Peyer's patch (tissue), 4 donors: ENCODE results near the gene EPB41L5.

Experiments used
- POLR2A ChIP-seq, 2 donors: fragments of 450-650 bp; IDR thresholded peaks; one replicate each; pipeline ENCODE4 v1.5.1; 2017; ENCODE audit warnings: antibody characterized with exemption in 2 of 2, mild to moderate bottlenecking in 2 of 2, moderate library complexity in 2 of 2
- TF ChIP-seq, protein P1 (sequence below), 6 experiments: fragments of 450-650 bp in 4 of 6; fragments of 200-600 bp in 2 of 6; sonication (generic) in 1 of 6; IDR thresholded peaks; one replicate each; pipeline ENCODE4 v1.5.1; 2017 to 2019; ENCODE audit warnings: antibody characterized with exemption in 6 of 6, mild to moderate bottlenecking in 3 of 6, moderate library complexity in 1 of 6

DNA sequence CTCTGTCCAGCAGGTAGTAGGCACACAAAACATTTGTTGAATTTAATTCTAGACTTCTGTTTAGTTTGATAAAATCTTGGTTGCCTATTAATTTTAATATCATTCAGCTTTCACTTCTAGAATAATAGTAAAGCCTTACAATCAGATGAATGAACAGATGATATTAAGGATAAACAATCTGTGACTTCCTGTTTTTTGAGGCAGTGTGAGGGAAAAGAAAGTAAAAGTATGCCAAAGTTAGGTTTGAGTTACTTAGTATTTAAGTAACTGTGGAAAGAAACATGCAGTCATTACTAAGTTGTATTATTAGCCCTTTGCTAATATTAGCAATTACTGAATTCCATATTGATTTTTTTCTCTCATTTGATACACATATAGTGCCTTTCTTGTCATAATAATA lies 31.5 kb downstream of the EPB41L5 start:
- TF ChIP-seq, protein P1, sequence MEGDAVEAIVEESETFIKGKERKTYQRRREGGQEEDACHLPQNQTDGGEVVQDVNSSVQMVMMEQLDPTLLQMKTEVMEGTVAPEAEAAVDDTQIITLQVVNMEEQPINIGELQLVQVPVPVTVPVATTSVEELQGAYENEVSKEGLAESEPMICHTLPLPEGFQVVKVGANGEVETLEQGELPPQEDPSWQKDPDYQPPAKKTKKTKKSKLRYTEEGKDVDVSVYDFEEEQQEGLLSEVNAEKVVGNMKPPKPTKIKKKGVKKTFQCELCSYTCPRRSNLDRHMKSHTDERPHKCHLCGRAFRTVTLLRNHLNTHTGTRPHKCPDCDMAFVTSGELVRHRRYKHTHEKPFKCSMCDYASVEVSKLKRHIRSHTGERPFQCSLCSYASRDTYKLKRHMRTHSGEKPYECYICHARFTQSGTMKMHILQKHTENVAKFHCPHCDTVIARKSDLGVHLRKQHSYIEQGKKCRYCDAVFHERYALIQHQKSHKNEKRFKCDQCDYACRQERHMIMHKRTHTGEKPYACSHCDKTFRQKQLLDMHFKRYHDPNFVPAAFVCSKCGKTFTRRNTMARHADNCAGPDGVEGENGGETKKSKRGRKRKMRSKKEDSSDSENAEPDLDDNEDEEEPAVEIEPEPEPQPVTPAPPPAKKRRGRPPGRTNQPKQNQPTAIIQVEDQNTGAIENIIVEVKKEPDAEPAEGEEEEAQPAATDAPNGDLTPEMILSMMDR (IDR thresholded peaks at IDR 0.05), result no peak
- TF ChIP-seq POLR2A (IDR thresholded peaks at IDR 0.05), result no peak
